IMR-90 (cell line): ENCODE measurements around the gene MED17. TPM values are rescaled to one million over a fixed set of nuclear protein-coding genes. Genes with fewer than 3 reads are reported as not detected.

ENCODE experiments used
- ATAC-seq: fragments of 200-7000 bp; cut with Tn5 transposase; 2 replicates; pipeline ENCODE4 v1.9.1; 2020; ENCODE audit warnings: low read depth, mild to moderate bottlenecking, moderate library complexity
- BruUV-seq: library from RNA; stranded (reverse); fragments of 400-500 nt; replicated peaks from 2 replicates; lab custom pipeline; 2021; lab: Mats Ljungman, UMichigan
- CTCF ChIA-PET: fragments of 300-600 bp; formaldehyde crosslinking; extraction: SDS; loops from one replicate; lab custom pipeline; 2021; ENCODE audit warnings: antibody characterized with exemption; lab: Yijun Ruan, JAX
- POLR2A ChIA-PET: fragments of 300-600 bp; sonication (Branson Sonifier 250); formaldehyde crosslinking; loops from one replicate; lab custom pipeline; 2022; ENCODE audit warnings: antibody characterized with exemption; ENCODE audit not compliant: unreplicated experiment; lab: Charles Lee
- DNase-seq: peaks from one replicate; pipeline ENCODE4 v3.0.0; 2013
- H2AFZ ChIP-seq: replicated peaks from 2 replicates; pipeline ENCODE3; 2013; ENCODE audit warnings: low read length, mild to moderate bottlenecking; ENCODE audit not compliant: poor library complexity
- H2AK5ac ChIP-seq: 2 replicates; pipeline ENCODE4 v1.6.1; 2013; ENCODE audit warnings: low read depth, low read length, inconsistent platforms
- H2AK9ac ChIP-seq: replicated peaks from 2 replicates; pipeline ENCODE3; 2013; ENCODE audit warnings: mild to moderate bottlenecking, low read depth, low read length, moderate library complexity; ENCODE audit not compliant: poor library complexity
- H2BK120ac ChIP-seq: 2 replicates; pipeline ENCODE4 v1.6.1; 2013; ENCODE audit warnings: low read depth, low read length, inconsistent platforms
- H2BK15ac ChIP-seq: 3 replicates; pipeline ENCODE4 v1.6.1; 2013; ENCODE audit warnings: low read depth, low read length, inconsistent platforms
- H2BK20ac ChIP-seq: 2 replicates; pipeline ENCODE4 v1.6.1; 2013; ENCODE audit warnings: low read depth, mild to moderate bottlenecking, inconsistent platforms, low read length, moderate library complexity
- H2BK5ac ChIP-seq: 2 replicates; pipeline ENCODE4 v1.6.1; 2013; ENCODE audit warnings: mild to moderate bottlenecking, low read depth, low read length, inconsistent platforms; ENCODE audit not compliant: poor library complexity, severe bottlenecking
- H3K14ac ChIP-seq: replicated peaks from 2 replicates; pipeline ENCODE4 v1.6.1; 2013; ENCODE audit warnings: low read depth, low read length, inconsistent platforms
- H3K18ac ChIP-seq: 2 replicates; pipeline ENCODE4 v1.6.1; 2013; ENCODE audit warnings: low read depth, low read length, control low read depth
- H3K23ac ChIP-seq: 2 replicates; pipeline ENCODE4 v1.6.1; 2013; ENCODE audit warnings: low read depth, low read length, inconsistent platforms
- H3K27ac ChIP-seq: 2 replicates; pipeline ENCODE4 v1.5.1; 2013; ENCODE audit warnings: mild to moderate bottlenecking, control low read depth, low read length; ENCODE audit not compliant: insufficient read depth
- H3K27me3 ChIP-seq: 2 replicates; pipeline ENCODE4 v1.6.1; 2013; ENCODE audit warnings: low read length; ENCODE audit not compliant: control insufficient read depth, insufficient read depth
- H3K36me3 ChIP-seq: 2 replicates; pipeline ENCODE4 v1.6.1; 2013; ENCODE audit warnings: low read length, mixed read lengths; ENCODE audit not compliant: control insufficient read depth, insufficient read depth
- H3K4ac ChIP-seq: 2 replicates; pipeline ENCODE4 v1.6.1; 2013; ENCODE audit warnings: low read depth, low read length, inconsistent platforms
- H3K4me1 ChIP-seq: 2 replicates; pipeline ENCODE4 v1.6.1; 2013; ENCODE audit warnings: low read length, mixed read lengths; ENCODE audit not compliant: control insufficient read depth, insufficient read depth
- H3K4me2 ChIP-seq: 2 replicates; pipeline ENCODE4 v1.6.1; 2013; ENCODE audit warnings: low read depth, mild to moderate bottlenecking, control low read depth, low read length, moderate library complexity
- H3K4me3 ChIP-seq: 2 replicates; pipeline ENCODE4 v1.5.1; 2013; ENCODE audit warnings: low read depth, mild to moderate bottlenecking, control low read depth, low read length, moderate library complexity; ENCODE audit not compliant: insufficient read depth
- H3K56ac ChIP-seq: 2 replicates; pipeline ENCODE4 v1.6.1; 2013; ENCODE audit warnings: low read length, inconsistent platforms; ENCODE audit not compliant: insufficient read depth; ENCODE audit errors: extremely low read depth
- H3K79me1 ChIP-seq, 2 experiments: 2 replicates each; pipeline ENCODE4 v1.6.1; 2013; ENCODE audit warnings: low read length in 2 of 2, inconsistent platforms in 1 of 2, low read depth in 1 of 2
- H3K9ac ChIP-seq: 2 replicates; pipeline ENCODE4 v1.6.1; 2013; ENCODE audit warnings: low read depth, low read length, control low read depth
- H3K9me1 ChIP-seq: 2 replicates; pipeline ENCODE4 v1.6.1; 2013; ENCODE audit warnings: low read length, inconsistent platforms; ENCODE audit not compliant: insufficient read depth
- H3K9me3 ChIP-seq: 2 replicates; pipeline ENCODE4 v1.6.1; 2013; ENCODE audit warnings: low read length; ENCODE audit not compliant: control insufficient read depth, insufficient read depth
- H4K20me1 ChIP-seq: 2 replicates; pipeline ENCODE4 v1.6.1; 2013; ENCODE audit warnings: low read length, inconsistent platforms; ENCODE audit not compliant: insufficient read depth
- H4K5ac ChIP-seq: 2 replicates; pipeline ENCODE4 v1.6.1; 2013; ENCODE audit warnings: mild to moderate bottlenecking, low read depth, low read length, control low read depth
- H4K8ac ChIP-seq, 2 experiments: 2 replicates each; pipeline ENCODE4 v1.6.1; 2013; ENCODE audit warnings: low read depth in 2 of 2, low read length in 2 of 2, control low read depth in 1 of 2, inconsistent platforms in 1 of 2
- H4K91ac ChIP-seq: 2 replicates; pipeline ENCODE4 v1.6.1; 2013; ENCODE audit warnings: low read depth, low read length, inconsistent platforms; ENCODE audit not compliant: insufficient read depth
- CEBPB ChIP-seq: IDR thresholded peaks from 2 replicates; pipeline ENCODE4 v1.6.1; 2012; ENCODE audit warnings: low read depth, low read length, improper control_type of control experiment
- CTCF ChIP-seq: conservative IDR thresholded peaks from 2 replicates; pipeline ENCODE4 v1.5.1; 2012; ENCODE audit warnings: mild to moderate bottlenecking, low read depth, low read length, improper control_type of control experiment
- WGBS, 2 experiments: methylation state at CpG; one replicate each; pipeline versions ENCODE4 v1.1.5 to v1.1.7; 2013; ENCODE audit warnings: missing lambda C conversion rate in 2 of 2; ENCODE audit not compliant: insufficient read length in 1 of 2; ENCODE audit errors: extremely low coverage in 2 of 2; 5-methylcytosine and 5-hydroxymethylcytosine counted together
- dilution Hi-C: fragments of 300-500 bp; cut with HindIII; formaldehyde crosslinking; loops from one replicate; pipeline ENCODE4 v1.14.3; 2018; ENCODE audit warnings: low sequenced_read_pairs; ENCODE audit not compliant: unreplicated experiment
- in situ Hi-C: fragments of 300-500 bp; cut with MboI; formaldehyde crosslinking; loops from 3 replicates; pipeline ENCODE4 v1.14.3; 2019; ENCODE audit warnings: low sequenced_read_pairs, inconsistent platforms, mixed read lengths
- intact Hi-C: fragments of 100-400 bp; cut with micrococcal nuclease; formaldehyde crosslinking; loops from 2 replicates; pipeline ENCODE4 v1.10.0; 2022
- polyA plus RNA-seq, 3 experiments: library from polyadenylated mRNA; depleted of rRNA; stranded (reverse); fragments of >200 nt; gene quantifications; 2 replicates each; pipeline ENCODE4 v1.2.3, GENCODE V29; 2012; ENCODE audit warnings: low replicate concordance in 1 of 3
- total RNA-seq: library from RNA; depleted of rRNA; stranded (reverse); fragments of >200 nt; gene quantifications from 2 replicates; pipeline ENCODE4 v1.2.3, GENCODE V29; 2012

Gene MED17
- total and polyA plus RNA-seq, 2 of the 4 experiments (the other 2 are of a cell fraction) = 20.0 to 23.3 TPM

- in situ Hi-C loops (no loop called here), dilution Hi-C loops (no loop called here), intact Hi-C loops (no loop called here)
- Histone ChIP-seq H3K56ac (no peak overlapping the region), H3K18ac (no peak overlapping the region), H3K79me1 (no peaks in the 10 kb centered on the region), H2AFZ (no peak overlapping the region), H2BK20ac (no peak overlapping the region), H3K4me1 (no peaks in the 10 kb centered on the region), H3K14ac (no peak overlapping the region), H2AK5ac (no peak overlapping the region), H3K23ac (no peak overlapping the region), H3K9ac (no peak overlapping the region), H3K9me1 (no peaks in the 10 kb centered on the region), H3K4me2 (no peak overlapping the region), H3K9me3 (no peaks in the 10 kb centered on the region), H2BK5ac (no peak overlapping the region), H2BK120ac (no peak overlapping the region), H3K4ac (no peak overlapping the region), H4K91ac (no peak overlapping the region), H2BK15ac (no peak overlapping the region), H3K27ac (no peak overlapping the region), H4K20me1 (no peaks in the 10 kb centered on the region), H4K8ac (no peak overlapping the region), H4K5ac (no peak overlapping the region), H3K27me3 (peaks cover 2% of the 10 kb centered on the region; the same call in 1 of the 2 replicates), H3K36me3 (no peaks in the 10 kb centered on the region), H2AK9ac (peak overlapping the region; percentile 13), H3K4me3 (no peak overlapping the region)
- BruUV-seq = no TSS peak
- TF ChIP-seq CEBPB = peak; percentile 35; the same call in 1 of the 2 replicates
- no peak for TF ChIP-seq CTCF
- DNase-seq (no peak), ATAC-seq (no peak)
- no CpG with 5 or more reads among the region's 3 CpGs for WGBS, 2 experiments
- POLR2A ChIA-PET = interaction anchor here (0.6 kb wide), 1 partner anchor 666 kb away, joined by 3 read pairs; no protein-coding TSS in a partner anchor
- CTCF ChIA-PET = no interaction called here
Measured at GRCh38 chr11:93831343-93832127, 47.5 kb downstream of the MED17 start.
